Activated CD8-positive, alpha-beta memory T cell treated with anti-CD3 and anti-CD28 coated beads, Interleukin-2, amount 50 U/mL, for 24 hours (primary cell): ENCODE data around the gene PYY.
"Not testable (repeated sequence)": the region's sequence is repeated elsewhere in the genome, so short reads cannot be mapped to it uniquely, and the experiment has no call there.

Experiments used
- DNase-seq: peaks from one replicate; pipeline ENCODE4 v3.0.0-alpha.2; 2020; ENCODE audit errors: extremely low read depth

Gene PYY

GRCh38 chr17:43946781-43947180 lies 7.0 kb downstream of the PYY start:
- no peak for DNase-seq

GRCh38 chr17:43945074-43945829 lies 8.5 kb downstream of the PYY start:
- no peak for DNase-seq

GRCh38 chr17:43942051-43942685 lies 11.6 kb downstream of the PYY start, which contains the start of gene PPY:
Gene PPY, minus strand, starts transcription at chr17:43942476. Its CDS starts 822 bp downstream, at chr17:43941654.
- no peak for DNase-seq

DNA sequence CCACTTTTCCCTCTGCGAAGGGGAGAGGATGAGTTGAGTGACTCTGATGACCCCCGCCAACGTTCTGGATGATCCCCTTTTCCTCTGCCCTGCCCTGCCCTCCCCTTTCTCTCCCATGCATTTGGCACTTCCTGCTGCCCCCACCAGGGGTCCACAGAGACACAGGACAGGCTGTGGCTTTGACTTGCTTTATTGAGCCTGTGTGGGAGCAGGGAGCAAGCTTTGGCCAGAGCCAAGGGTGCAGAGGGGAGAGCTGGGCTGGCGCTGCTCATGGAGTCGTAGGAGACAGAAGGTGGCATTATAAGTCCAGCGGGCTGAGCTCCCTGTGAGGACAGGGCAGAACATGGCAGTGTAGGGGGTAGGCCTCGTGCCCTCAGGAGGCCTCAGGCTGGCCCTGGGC lies 13.1 kb downstream of the PYY start:
- no peak for DNase-seq

DNA sequence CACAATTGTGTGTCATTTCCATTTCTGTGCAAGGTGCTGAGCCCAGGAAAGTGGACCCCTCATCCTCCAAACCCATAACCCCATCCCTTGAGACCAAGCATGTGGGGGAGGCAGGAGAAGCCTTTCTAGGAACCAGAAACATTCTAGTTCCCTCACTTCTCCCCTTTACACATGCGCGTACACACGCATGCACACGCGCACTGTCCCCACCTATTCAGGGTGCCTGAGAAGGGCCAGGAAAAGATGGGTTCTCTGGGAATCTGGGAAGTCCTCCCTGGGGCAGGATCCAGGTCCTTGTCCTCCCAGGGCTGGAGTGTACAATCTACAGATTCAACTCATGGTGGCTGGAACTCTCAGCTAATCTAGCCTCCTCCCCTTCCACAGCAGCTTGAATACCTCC lies 13.9 kb downstream of the PYY start:
- DNase-seq = no peak

GRCh38 chr17:43939452-43939851 lies 14.3 kb downstream of the PYY start:
- DNase-seq = not testable (repeated sequence)

DNA sequence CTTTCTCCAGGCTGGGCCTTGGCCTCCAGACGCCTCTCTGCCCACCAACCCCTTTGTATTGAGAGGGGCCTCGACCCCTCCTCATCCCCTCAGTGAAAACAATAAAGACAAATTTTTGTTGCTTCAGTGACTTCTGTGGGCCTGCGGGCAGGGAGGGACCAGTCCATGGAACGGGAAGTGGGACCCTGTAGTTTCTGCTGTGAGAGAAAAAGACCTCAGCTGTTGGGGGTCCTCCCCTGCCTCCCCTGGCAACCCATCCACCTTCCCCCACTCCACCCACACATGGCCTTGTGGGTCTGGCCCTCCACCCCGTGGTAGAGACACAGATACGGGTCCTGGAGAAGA lies 14.9 kb downstream of the PYY start:
- no peak for DNase-seq

GRCh38 chr17:43936434-43936833 lies 17.3 kb downstream of the PYY start:
- no peak for DNase-seq

GRCh38 chr17:43935926-43936261 lies 17.8 kb downstream of the PYY start:
- no peak for DNase-seq

GRCh38 chr17:43935204-43935925 lies 18.4 kb downstream of the PYY start:
- DNase-seq = no peak

DNA sequence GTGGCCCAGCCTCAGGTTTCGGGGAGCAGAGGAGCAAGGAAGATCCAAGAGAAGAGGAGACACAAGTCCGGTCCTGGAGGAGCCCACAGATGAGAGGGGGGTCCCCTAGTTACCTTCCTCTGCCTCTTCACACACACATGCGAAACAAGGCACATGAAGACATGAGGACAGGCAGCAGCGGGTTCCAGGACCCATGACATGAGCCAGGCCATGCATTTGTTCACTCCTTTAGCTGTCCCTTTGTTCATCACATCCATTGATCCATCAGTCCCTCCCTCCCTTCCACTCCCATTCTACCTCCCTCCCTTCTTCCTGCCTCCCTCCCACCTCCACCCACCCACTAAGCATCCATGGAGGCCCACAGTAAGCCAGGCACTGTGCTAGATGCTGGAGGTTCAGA lies 20.8 kb downstream of the PYY start:
- no peak for DNase-seq

DNA sequence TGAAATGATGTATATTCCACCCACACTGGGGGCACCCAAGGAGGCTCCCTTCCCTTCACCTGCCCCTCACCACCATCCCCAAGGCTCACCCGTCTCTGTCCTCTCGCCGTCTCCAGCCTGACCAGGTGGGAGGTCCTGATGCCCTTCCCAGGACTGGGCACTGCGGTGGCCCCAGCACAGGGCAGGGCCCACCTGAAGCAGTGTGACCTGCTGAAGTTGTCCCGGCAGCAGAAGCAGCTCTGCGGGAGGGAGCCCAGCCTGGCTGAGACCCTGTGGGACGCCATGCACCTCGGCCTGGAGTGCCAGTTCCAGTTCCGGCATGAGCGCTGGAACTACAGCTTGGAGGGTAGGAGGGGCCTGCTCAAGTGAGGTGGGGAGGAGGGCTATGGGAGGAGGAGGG lies 21.4 kb downstream of the PYY start:
- no peak for DNase-seq

- no peak for DNase-seq
These were observed 22.6 kb downstream of the PYY start for GRCh38 chr17:43931062-43931571.

GRCh38 chr17:43928609-43929008 lies 25.1 kb downstream of the PYY start:
- no peak for DNase-seq

GRCh38 chr17:43927929-43928328 lies 25.8 kb downstream of the PYY start:
- not testable (repeated sequence) for DNase-seq

DNA sequence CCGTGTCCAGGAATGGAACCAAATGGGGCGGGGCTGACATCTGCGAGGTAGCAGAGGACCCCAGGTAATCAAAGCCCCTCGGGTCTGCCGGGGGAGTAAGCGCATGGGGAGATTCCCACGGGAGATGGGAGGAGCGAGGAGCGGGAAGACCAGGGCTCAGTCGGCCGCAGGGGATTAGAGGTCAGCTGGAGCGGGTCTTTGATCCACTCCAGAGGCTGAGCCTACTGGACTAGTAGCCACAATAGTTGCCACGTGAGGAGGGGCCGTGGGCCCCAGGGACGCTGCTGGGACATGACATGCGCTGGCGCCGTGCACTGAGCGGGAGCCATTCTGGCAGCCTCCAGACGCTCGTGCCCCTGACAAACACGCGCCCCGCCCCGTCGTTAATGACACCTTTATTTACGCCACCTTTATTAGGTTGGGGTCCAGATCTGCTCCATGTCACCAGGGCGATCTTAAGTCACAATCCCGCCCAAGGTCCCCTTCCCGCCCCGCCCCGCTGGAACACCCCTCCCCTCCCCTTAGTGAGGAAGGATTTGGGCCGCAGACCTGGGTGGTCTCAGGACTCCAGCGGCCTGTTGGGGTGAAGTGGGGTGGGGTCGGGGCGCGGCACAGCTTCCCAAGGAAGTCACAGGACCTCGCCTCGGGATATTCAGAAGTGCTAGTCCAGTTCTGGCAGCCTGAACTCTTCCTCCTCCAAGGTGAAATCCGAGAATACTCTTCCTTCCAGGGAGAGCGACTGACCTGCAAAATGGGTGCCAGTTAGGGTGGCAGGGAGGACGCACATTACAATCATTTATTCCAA lies 26.5 kb downstream of the PYY start:
- no peak for DNase-seq

GRCh38 chr17:43924558-43924957 lies 29.2 kb downstream of the PYY start:
- DNase-seq = no peak

DNA sequence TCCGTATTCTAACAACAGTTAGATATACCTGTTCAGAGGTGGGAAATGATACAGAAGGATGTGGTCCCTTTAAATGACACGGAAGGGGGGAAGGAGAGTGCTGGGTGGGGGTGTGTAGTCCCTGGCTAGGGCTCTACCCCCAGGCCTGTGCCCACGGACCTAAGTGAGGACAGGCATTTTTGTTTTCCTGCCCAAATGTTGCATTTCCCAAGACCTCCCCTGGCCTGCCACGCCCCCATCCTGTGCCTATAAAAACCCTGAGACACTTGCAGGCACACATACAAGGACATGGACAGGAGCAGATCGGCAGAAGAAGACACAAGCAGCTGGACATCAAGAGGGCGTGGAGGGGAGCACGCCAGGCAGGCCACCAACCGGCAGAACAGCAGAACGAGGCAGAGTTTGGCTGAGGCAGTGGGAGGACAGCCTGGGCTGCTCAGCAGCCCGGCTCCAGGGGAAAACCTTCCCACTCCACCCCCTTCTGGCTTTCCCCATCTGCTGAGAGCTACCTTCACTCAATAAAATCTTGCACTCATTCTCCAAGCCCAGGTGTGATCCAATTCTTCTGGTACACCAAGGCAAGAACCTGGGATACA lies 33.1 kb downstream of the PYY start:
- no peak for DNase-seq

DNA sequence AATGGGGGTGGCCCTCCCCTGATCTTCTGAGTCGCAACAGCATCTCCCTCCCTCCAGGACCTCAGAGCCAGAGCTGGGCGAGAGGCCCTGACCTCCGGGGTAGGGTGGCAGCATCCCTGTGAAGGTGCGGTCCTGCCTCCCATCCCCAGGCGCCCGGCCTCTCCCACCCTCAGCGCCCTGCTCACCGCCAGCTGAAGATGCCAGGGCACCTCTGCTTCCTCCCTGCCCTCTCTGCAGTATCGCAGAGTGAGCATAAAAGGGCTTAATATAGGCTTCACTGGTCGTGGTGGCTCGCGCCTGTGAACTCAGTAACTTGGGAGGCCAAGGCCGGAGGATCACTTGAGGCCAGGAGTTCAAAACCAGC lies 35.7 kb downstream of the PYY start:
- no peak for DNase-seq

DNA sequence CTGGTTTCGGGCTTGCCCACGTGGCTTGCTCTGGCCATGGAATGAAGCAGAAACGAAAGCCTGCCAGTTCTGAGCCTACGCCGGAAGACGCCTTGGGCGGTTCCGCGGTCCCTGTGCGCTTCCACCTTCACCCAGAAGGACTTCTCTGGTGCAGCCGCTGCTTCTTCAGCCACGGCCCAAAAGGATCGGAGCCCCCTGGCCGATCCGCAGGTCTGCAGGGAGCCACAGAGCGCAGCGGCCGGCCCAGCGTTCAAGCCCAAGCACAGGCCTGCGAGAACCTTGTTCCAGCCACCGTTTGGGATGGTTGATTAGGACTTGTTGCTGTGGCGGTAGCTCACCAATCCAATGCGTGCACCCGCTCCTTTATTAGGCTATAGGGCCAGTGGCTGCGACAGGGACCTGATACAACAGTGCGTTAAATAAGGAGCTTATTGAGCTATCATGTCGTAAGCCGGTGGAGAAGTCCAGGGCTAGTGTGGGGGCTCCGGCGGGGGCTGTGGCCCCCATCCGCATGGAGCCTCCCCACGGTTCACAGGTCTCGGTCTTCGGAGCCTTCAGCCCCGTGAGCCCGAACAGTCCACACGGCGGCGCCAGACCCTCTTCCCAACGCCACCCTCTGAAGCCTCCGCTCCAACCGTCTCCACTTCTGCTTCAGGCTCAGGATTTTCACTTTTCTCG lies 36.3 kb downstream of the PYY start:
- no peak for DNase-seq

GRCh38 chr17:43917016-43917347 lies 36.8 kb downstream of the PYY start:
- no peak for DNase-seq
